Neuron (in vitro differentiated cells): ENCODE results near the gene RABL2A.
A peak's percentile ranks its signal among the peaks of the same experiment; 100 is the strongest.
"Not testable (repeated sequence)": the region's sequence is repeated elsewhere in the genome, so short reads cannot be mapped to it uniquely, and the experiment has no call there.

Experiments used
- H2AFZ ChIP-seq: one replicate; pipeline ENCODE4 v1.6.1; 2013; ENCODE audit warnings: low read depth, mild to moderate bottlenecking, inconsistent platforms, low read length, moderate library complexity
- H3K27me3 ChIP-seq: one replicate; pipeline ENCODE4 v1.6.1; 2013; ENCODE audit warnings: low read length; ENCODE audit not compliant: insufficient read depth
- H3K36me3 ChIP-seq: one replicate; pipeline ENCODE4 v1.6.1; 2013; ENCODE audit warnings: low read length; ENCODE audit not compliant: insufficient read depth
- H3K4me1 ChIP-seq: one replicate; pipeline ENCODE4 v1.6.1; 2013; ENCODE audit warnings: low read length; ENCODE audit not compliant: insufficient read depth
- H3K4me3 ChIP-seq: 2 replicates; pipeline ENCODE4 v1.5.1; 2013; ENCODE audit warnings: mild to moderate bottlenecking, low read length, moderate library complexity
- H3K9me3 ChIP-seq: one replicate; pipeline ENCODE4 v1.6.1; 2013; ENCODE audit warnings: low read length

Gene RABL2A

GRCh38 chr2:113598738-113599137 lies 28.3 kb upstream of the RABL2A start:
- not testable (repeated sequence) for H3K4me1 ChIP-seq, H2AFZ ChIP-seq, H3K4me3 ChIP-seq, H3K9me3 ChIP-seq, H3K36me3 ChIP-seq, H3K27me3 ChIP-seq

- H3K27me3 ChIP-seq, H2AFZ ChIP-seq, H3K36me3 ChIP-seq, H3K9me3 ChIP-seq, H3K4me3 ChIP-seq, H3K4me1 ChIP-seq: not testable (repeated sequence)
Observed at GRCh38 chr2:113599208-113599607, 27.9 kb upstream of the RABL2A start.

- not testable (repeated sequence) for H3K4me3 ChIP-seq
Observed at GRCh38 chr2:113602040-113602769, 24.9 kb upstream of the RABL2A start.

GRCh38 chr2:113602869-113603466 lies 24.1 kb upstream of the RABL2A start:
- H2AFZ ChIP-seq = no peak overlapping the region
- H3K27me3 ChIP-seq = no peaks in the 10 kb centered on the region
- no peaks in the 10 kb centered on the region for H3K4me1 ChIP-seq
- no peaks in the 10 kb centered on the region for H3K9me3 ChIP-seq
- H3K4me3 ChIP-seq = peak overlapping the region; percentile 90
- H3K36me3 ChIP-seq = no peaks in the 10 kb centered on the region

More at GRCh38 chr2:113602040-113602769, 24.9 kb upstream of the RABL2A start:
- H3K4me1 ChIP-seq, H2AFZ ChIP-seq, H3K36me3 ChIP-seq, H3K9me3 ChIP-seq, H3K27me3 ChIP-seq: not testable (repeated sequence)

GRCh38 chr2:113603467-113604084 lies 23.5 kb upstream of the RABL2A start:
- H3K27me3 ChIP-seq, H3K9me3 ChIP-seq, H3K4me1 ChIP-seq, H2AFZ ChIP-seq, H3K36me3 ChIP-seq: not testable (repeated sequence)
- H3K4me3 ChIP-seq = peak overlapping the region; percentile 90

GRCh38 chr2:113604085-113604477 lies 23.0 kb upstream of the RABL2A start:
- not testable (repeated sequence) for H3K27me3 ChIP-seq, H3K36me3 ChIP-seq, H3K9me3 ChIP-seq, H2AFZ ChIP-seq, H3K4me1 ChIP-seq
- peak overlapping the region; percentile 54 for H3K4me3 ChIP-seq

GRCh38 chr2:113604661-113605060 lies 22.4 kb upstream of the RABL2A start:
- not testable (repeated sequence) for H3K27me3 ChIP-seq, H3K9me3 ChIP-seq, H3K4me3 ChIP-seq, H3K4me1 ChIP-seq, H3K36me3 ChIP-seq, H2AFZ ChIP-seq

GRCh38 chr2:113606036-113606435 lies 21.0 kb upstream of the RABL2A start:
- H3K9me3 ChIP-seq, H3K36me3 ChIP-seq, H3K27me3 ChIP-seq, H3K4me3 ChIP-seq, H2AFZ ChIP-seq, H3K4me1 ChIP-seq: not testable (repeated sequence)

GRCh38 chr2:113609822-113610221 lies 17.2 kb upstream of the RABL2A start:
- not testable (repeated sequence) for H3K4me3 ChIP-seq, H3K27me3 ChIP-seq, H3K36me3 ChIP-seq, H2AFZ ChIP-seq, H3K4me1 ChIP-seq, H3K9me3 ChIP-seq

GRCh38 chr2:113621002-113621401 lies 6.1 kb upstream of the RABL2A start:
- H3K4me1 ChIP-seq, H3K27me3 ChIP-seq: not testable (repeated sequence)

GRCh38 chr2:113625906-113626305 lies 1.2 kb upstream of the RABL2A start:
- H2AFZ ChIP-seq, H3K27me3 ChIP-seq, H3K36me3 ChIP-seq, H3K4me1 ChIP-seq, H3K4me3 ChIP-seq, H3K9me3 ChIP-seq: not testable (repeated sequence)

More at GRCh38 chr2:113621002-113621401, 6.1 kb upstream of the RABL2A start:
- H3K4me3 ChIP-seq, H3K36me3 ChIP-seq, H3K9me3 ChIP-seq, H2AFZ ChIP-seq: not testable (repeated sequence)

GRCh38 chr2:113632849-113633345 lies 5.8 kb downstream of the RABL2A start:
- H3K4me1 ChIP-seq, H3K27me3 ChIP-seq, H2AFZ ChIP-seq, H3K36me3 ChIP-seq, H3K4me3 ChIP-seq, H3K9me3 ChIP-seq: not testable (repeated sequence)

- not testable (repeated sequence) for H3K36me3 ChIP-seq, H3K27me3 ChIP-seq, H3K9me3 ChIP-seq, H3K4me1 ChIP-seq, H3K4me3 ChIP-seq, H2AFZ ChIP-seq
Observed at GRCh38 chr2:113635358-113635757, 8.3 kb downstream of the RABL2A start.
